Measurements from ENCODE around the gene MAP2K5. TPM values are rescaled to one million over a fixed set of nuclear protein-coding genes. Genes with fewer than 3 reads are reported as not detected.

The MAP2K5 gene
- total and polyA plus RNA-seq, 9 of the 15 experiments (the other 6 are each of a cell fraction or from before 2014, with no cell fraction given) = 0.41 to 16.5 (median 7.5) TPM

DNA sequence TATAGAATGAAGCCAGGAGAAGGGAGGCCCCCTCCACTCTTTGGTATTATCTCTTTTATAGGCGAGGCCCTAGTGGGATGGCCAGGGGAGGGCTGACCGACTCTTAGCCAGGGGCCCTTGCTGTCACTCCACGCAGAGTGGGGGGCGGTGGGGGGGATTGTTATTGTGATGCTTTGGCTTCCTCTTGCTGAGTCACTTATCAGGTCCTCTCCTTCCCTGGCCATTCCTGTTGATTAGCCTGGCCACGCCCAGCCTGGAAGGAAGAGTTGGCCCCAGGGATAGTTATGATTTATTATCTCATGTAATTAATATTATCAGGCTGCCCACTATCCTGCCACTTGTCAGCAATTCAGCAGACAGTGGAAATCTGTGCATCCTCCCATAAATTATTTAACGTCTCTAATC lies 257.3 kb downstream of the MAP2K5 start (continued):
- TF ChIP-seq, protein P1, sequence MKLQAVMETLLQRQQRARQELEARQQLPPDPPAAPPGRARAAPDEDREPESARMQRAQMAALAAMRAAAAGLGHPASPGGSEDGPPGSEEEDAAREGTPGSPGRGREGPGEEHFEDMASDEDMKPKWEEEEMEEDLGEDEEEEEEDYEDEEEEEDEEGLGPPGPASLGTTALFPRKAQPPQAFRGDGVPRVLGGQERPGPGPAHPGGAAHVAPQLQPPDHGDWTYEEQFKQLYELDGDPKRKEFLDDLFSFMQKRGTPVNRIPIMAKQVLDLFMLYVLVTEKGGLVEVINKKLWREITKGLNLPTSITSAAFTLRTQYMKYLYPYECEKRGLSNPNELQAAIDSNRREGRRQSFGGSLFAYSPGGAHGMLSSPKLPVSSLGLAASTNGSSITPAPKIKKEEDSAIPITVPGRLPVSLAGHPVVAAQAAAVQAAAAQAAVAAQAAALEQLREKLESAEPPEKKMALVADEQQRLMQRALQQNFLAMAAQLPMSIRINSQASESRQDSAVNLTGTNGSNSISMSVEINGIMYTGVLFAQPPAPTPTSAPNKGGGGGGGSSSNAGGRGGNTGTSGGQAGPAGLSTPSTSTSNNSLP (IDR thresholded peaks at IDR 0.05; ENCODE audit: borderline replicate concordance, low read depth, low read length) = 0 out of 2 replicates have a peak, but pooled peaks have one; percentile 31
- TF ChIP-seq NFE2 (IDR thresholded peaks at IDR 0.05; ENCODE audit: low read depth) (peak; percentile 95), KHSRP (IDR thresholded peaks at IDR 0.05) (no peak), RHOXF2B (CRISPR knock-in tag; conservative IDR thresholded peaks at IDR 0.05) (no peak), ZNF217 (CRISPR knock-in tag; IDR thresholded peaks at IDR 0.05) (no peak), NR2C1 (IDR thresholded peaks at IDR 0.05) (no peak), NR2C1 (tag; IDR thresholded peaks at IDR 0.05) (no peak), HDAC2 (IDR thresholded peaks at IDR 0.05) (peak; percentile 83), TGIF2 (CRISPR knock-in tag; IDR thresholded peaks at IDR 0.05) (no peak), NFIC (IDR thresholded peaks at IDR 0.05) (peak; percentile 22; the same call in 1 of the 2 replicates), MCM7 (IDR thresholded peaks at IDR 0.05) (no peak), HMGN3 (IDR thresholded peaks at IDR 0.05; ENCODE audit: borderline replicate concordance, extremely low read depth, insufficient read length, low read depth, low read length) (peak; percentile 40), MAFK (IDR thresholded peaks at IDR 0.05; ENCODE audit: low read length) (peak; percentile 57; the same call in 1 of the 2 replicates), ZNF12 (CRISPR knock-in tag; IDR thresholded peaks at IDR 0.05) (no peak), ZKSCAN1 (IDR thresholded peaks at IDR 0.05; ENCODE audit: low read depth, low read length) (no peak), CHCHD3 (CRISPR knock-in tag; IDR thresholded peaks at IDR 0.05) (no peak), RBM22 (IDR thresholded peaks at IDR 0.05; ENCODE audit: low read depth, low read length, poor library complexity, severe bottlenecking) (no peak)
- TF ChIP-seq, protein P2, sequence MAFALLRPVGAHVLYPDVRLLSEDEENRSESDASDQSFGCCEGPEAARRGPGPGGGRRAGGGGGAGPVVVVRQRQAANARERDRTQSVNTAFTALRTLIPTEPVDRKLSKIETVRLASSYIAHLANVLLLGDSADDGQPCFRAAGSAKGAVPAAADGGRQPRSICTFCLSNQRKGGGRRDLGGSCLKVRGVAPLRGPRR (CRISPR knock-in tag; IDR thresholded peaks at IDR 0.05) = no peak
- TF ChIP-seq, protein P3, sequence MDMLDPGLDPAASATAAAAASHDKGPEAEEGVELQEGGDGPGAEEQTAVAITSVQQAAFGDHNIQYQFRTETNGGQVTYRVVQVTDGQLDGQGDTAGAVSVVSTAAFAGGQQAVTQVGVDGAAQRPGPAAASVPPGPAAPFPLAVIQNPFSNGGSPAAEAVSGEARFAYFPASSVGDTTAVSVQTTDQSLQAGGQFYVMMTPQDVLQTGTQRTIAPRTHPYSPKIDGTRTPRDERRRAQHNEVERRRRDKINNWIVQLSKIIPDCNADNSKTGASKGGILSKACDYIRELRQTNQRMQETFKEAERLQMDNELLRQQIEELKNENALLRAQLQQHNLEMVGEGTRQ (CRISPR knock-in tag; IDR thresholded peaks at IDR 0.05) = no peak
- TF ChIP-seq, protein P4, sequence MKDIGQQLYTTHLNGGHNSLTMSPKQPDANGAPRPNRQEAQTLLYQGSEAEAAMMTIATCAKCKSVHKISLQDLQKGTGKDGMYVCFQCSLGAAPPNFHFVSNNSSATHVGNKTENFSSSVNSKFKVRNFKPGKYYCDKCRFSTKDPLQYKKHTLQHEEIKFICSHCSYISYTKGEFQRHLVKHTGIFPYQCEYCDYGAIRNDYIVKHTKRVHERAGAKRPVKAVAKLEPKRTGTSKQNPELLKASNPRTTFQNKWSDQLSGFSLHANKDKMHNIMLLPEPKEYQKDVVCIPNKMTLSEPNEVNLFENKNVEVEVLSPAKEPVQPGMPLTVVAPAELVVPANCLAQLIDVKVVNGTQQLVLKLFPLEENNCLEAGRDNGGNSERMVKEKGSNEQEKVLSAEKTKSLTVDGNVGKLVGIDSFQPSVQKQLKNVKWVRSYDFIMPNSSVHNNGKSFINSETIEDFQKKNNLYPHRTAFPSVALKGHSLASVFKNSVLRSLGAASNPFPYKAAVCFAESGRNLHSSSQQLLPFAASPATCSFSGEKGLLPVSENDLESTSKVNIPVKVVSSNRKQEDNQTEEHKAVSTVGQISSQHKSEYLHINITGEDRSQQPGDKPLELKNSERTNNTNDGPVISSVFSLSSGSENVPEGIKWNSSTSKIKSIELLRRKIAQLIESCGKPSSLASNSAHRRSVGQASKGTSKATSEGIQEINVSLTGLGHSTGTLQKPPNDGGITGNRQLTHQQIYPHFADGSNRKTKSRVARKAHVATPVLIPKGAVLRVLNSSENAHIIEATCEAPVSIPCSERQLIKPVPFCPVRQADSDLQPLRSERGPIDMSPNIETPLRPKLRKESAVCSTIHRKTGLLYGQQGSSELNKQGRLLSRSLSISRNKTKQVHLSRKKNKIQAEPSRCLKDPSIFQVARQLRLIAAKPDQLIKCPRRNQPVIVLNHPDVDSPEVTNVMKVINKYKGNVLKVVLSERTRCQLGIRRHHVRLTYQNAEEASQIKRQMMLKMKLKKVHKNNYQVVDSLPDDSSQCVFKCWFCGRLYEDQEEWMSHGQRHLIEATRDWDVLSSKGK (CRISPR knock-in tag; IDR thresholded peaks at IDR 0.05) = no peak
- TF ChIP-seq, protein P5, sequence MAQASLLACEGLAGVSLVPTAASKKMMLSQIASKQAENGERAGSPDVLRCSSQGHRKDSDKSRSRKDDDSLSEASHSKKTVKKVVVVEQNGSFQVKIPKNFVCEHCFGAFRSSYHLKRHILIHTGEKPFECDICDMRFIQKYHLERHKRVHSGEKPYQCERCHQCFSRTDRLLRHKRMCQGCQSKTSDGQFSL (CRISPR knock-in tag; IDR thresholded peaks at IDR 0.05) = no peak
- TF ChIP-seq, protein P5 (tag; IDR thresholded peaks at IDR 0.05) = peak in 1 of 2 experiments; percentile 63; a peak in 1 of 4 replicates
